Calu3 (cell line): Measurements from ENCODE around the gene PLPP7. TPM values are rescaled to one million over a fixed set of nuclear protein-coding genes. Genes with fewer than 3 reads are reported as not detected.

Source experiments
- BruUV-seq: library from RNA; stranded (reverse); fragments of 400-500 nt; replicated peaks from 2 replicates; lab custom pipeline; 2021; lab: Mats Ljungman, UMichigan
- CTCF ChIA-PET: fragments of 300-600 bp; sonication (Branson Sonifier 250); formaldehyde crosslinking; loops from one replicate; lab custom pipeline; 2022; ENCODE audit warnings: antibody characterized with exemption; lab: Charles Lee
- DNase-seq: peaks from one replicate; pipeline ENCODE4 v3.0.0; 2022
- H3K27ac Mint-ChIP-seq: one replicate; pipeline ENCODE4 v1.8.0; 2022; ENCODE audit warnings: mixed read lengths; ENCODE audit not compliant: unreplicated experiment
- H3K27me3 Mint-ChIP-seq: one replicate; pipeline ENCODE4 v1.8.0; 2022; ENCODE audit warnings: mixed read lengths; ENCODE audit not compliant: unreplicated experiment
- H3K36me3 Mint-ChIP-seq: one replicate; pipeline ENCODE4 v1.8.0; 2022; ENCODE audit warnings: mild to moderate bottlenecking, moderate library complexity, mixed read lengths; ENCODE audit not compliant: insufficient read depth, unreplicated experiment
- H3K4me1 Mint-ChIP-seq: one replicate; pipeline ENCODE4 v1.8.0; 2022; ENCODE audit warnings: mild to moderate bottlenecking, low read depth, mixed read lengths; ENCODE audit not compliant: unreplicated experiment
- H3K4me3 Mint-ChIP-seq: one replicate; pipeline ENCODE4 v1.8.0; 2022; ENCODE audit warnings: mild to moderate bottlenecking, low read depth, moderate library complexity, mixed read lengths; ENCODE audit not compliant: unreplicated experiment
- H3K9me3 Mint-ChIP-seq: one replicate; pipeline ENCODE4 v1.8.0; 2022; ENCODE audit warnings: low read depth, mixed read lengths; ENCODE audit not compliant: unreplicated experiment
- CTCF ChIP-seq: fragments of 200-600 bp; IDR thresholded peaks from one replicate; pipeline ENCODE4 v1.8.0; 2022; ENCODE audit warnings: antibody characterized with exemption; ENCODE audit not compliant: unreplicated experiment
- intact Hi-C: fragments of 100-400 bp; cut with micrococcal nuclease; formaldehyde crosslinking; loops from one replicate; pipeline ENCODE4 v1.10.0; 2022; ENCODE audit not compliant: unreplicated experiment
- total RNA-seq: library from RNA; stranded (reverse); gene quantifications from 2 replicates; pipeline ENCODE4 v1.2.3, GENCODE V29; 2022

PLPP7 gene
- total RNA-seq, 1 experiment from 2014 or later = not detected

- H3K27me3 Mint-ChIP-seq = peaks cover 47% of the 10 kb centered on the region
- H3K36me3 Mint-ChIP-seq = no peaks in the 10 kb centered on the region
- H3K27ac Mint-ChIP-seq = no peak overlapping the region
- intact Hi-C loops = no loop called here
- TF ChIP-seq CTCF = no peak
- BruUV-seq = no TSS peak
- H3K9me3 Mint-ChIP-seq = no peaks in the 10 kb centered on the region
- no peak for DNase-seq
- H3K4me3 Mint-ChIP-seq = no peak overlapping the region
- H3K4me1 Mint-ChIP-seq = no peaks in the 10 kb centered on the region
- CTCF ChIA-PET = no interaction called here
These were observed 6.9 kb downstream of the PLPP7 start for GRCh38 chr9:131296460-131296859.

GRCh38 chr9:131296906-131297500 is 7.5 kb downstream of the PLPP7 start:
- no peak for TF ChIP-seq CTCF
- Mint-ChIP-seq H3K9me3 (no peaks in the 10 kb centered on the region), H3K4me1 (no peaks in the 10 kb centered on the region), H3K27me3 (peaks cover 45% of the 10 kb centered on the region), H3K4me3 (no peak overlapping the region), H3K27ac (no peak overlapping the region), H3K36me3 (no peaks in the 10 kb centered on the region)
- CTCF ChIA-PET = interaction anchor here (1.0 kb wide), 1 partner anchor 14 kb away, joined by 3 read pairs; no protein-coding TSS in a partner anchor
- no TSS peak for BruUV-seq
- no peak for DNase-seq
- intact Hi-C loops = no loop called here

GRCh38 chr9:131297903-131298302 is 8.4 kb downstream of the PLPP7 start:
- no peak overlapping the region for H3K27ac Mint-ChIP-seq
- H3K9me3 Mint-ChIP-seq = no peaks in the 10 kb centered on the region
- TF ChIP-seq CTCF = no peak
- H3K27me3 Mint-ChIP-seq = peaks cover 36% of the 10 kb centered on the region
- no peaks in the 10 kb centered on the region for H3K4me1 Mint-ChIP-seq
- BruUV-seq = no TSS peak
- H3K36me3 Mint-ChIP-seq = no peaks in the 10 kb centered on the region
- no peak overlapping the region for H3K4me3 Mint-ChIP-seq
- no peak for DNase-seq
- CTCF ChIA-PET = no interaction called here
- intact Hi-C loops = no loop called here

DNA sequence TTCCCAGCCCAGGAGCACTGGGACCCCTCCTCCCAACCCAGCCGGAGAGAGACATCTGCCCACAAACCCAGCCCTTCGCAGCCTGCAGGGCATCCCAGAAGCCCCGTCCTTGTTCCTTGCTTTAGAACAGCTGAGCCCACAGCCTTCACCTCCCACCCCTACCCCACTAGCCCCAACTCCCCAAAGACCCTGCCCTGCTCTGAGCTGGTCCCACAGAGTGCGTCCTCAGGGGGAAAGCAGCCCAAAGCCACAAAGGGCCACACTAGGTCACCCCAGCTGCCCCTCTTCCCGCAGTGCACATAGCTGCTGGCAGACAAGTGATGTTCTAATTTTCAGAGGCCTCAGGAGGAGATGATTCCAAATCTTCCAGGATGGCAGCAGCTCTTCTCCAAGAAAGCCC is 8.8 kb downstream of the PLPP7 start:
- intact Hi-C loops = no loop called here

More for the DNA sequence above, 8.8 kb downstream of the PLPP7 start:
- no peak overlapping the region for H3K4me3 Mint-ChIP-seq
- H3K27me3 Mint-ChIP-seq = peaks cover 31% of the 10 kb centered on the region
- CTCF ChIA-PET = no interaction called here
- no peaks in the 10 kb centered on the region for H3K36me3 Mint-ChIP-seq
- H3K27ac Mint-ChIP-seq = no peak overlapping the region
- H3K9me3 Mint-ChIP-seq = no peaks in the 10 kb centered on the region
- no peaks in the 10 kb centered on the region for H3K4me1 Mint-ChIP-seq
- TF ChIP-seq CTCF = no peak
- BruUV-seq = no TSS peak
- no peak for DNase-seq
